GM13976 (cell line): ENCODE results near the gene TADA3.
A peak's percentile ranks its signal among the peaks of the same experiment; 100 is the strongest.

Experiments used
- DNase-seq: peaks from one replicate; pipeline ENCODE4 v3.0.0; 2012; ENCODE audit warnings: low spot score
- in situ Hi-C: fragments of 300-500 bp; cut with MboI; formaldehyde crosslinking; loops from one replicate; pipeline ENCODE4 v1.12.0; 2022; ENCODE audit warnings: low sequenced_read_pairs, mixed read lengths, inconsistent platforms; ENCODE audit not compliant: unreplicated experiment
- TF ChIP-seq, protein P1 (sequence below): IDR thresholded peaks from 2 replicates; pipeline ENCODE4 v1.5.1; 2012; ENCODE audit warnings: borderline replicate concordance, mild to moderate bottlenecking; ENCODE audit not compliant: insufficient read depth; ENCODE audit errors: extremely low read depth, missing control alignments, control extremely low read depth

Gene TADA3

DNA sequence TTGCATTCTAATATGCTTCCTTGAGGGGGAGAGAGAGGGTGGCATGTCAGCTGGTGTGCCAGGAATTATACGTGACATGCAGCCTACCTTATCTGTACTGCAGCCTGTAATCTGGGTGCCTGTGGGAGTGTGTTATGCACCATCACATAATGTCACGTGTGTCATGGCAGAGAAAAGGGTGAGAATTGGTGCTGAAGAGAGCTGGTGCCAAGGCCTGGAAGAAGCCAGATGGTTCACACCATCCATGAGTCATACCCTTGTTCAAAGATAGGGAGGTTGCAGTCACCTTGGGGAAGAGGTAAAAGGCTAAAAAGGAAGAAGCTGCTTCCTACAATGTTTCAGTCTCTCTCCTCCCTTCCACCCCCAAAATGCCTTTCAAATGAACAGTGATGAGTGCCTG, 55.4 kb downstream of the TADA3 start:
- no peak for DNase-seq
- TF ChIP-seq, protein P1, sequence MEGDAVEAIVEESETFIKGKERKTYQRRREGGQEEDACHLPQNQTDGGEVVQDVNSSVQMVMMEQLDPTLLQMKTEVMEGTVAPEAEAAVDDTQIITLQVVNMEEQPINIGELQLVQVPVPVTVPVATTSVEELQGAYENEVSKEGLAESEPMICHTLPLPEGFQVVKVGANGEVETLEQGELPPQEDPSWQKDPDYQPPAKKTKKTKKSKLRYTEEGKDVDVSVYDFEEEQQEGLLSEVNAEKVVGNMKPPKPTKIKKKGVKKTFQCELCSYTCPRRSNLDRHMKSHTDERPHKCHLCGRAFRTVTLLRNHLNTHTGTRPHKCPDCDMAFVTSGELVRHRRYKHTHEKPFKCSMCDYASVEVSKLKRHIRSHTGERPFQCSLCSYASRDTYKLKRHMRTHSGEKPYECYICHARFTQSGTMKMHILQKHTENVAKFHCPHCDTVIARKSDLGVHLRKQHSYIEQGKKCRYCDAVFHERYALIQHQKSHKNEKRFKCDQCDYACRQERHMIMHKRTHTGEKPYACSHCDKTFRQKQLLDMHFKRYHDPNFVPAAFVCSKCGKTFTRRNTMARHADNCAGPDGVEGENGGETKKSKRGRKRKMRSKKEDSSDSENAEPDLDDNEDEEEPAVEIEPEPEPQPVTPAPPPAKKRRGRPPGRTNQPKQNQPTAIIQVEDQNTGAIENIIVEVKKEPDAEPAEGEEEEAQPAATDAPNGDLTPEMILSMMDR, result no peak
- in situ Hi-C loops, result no loop called here

DNA sequence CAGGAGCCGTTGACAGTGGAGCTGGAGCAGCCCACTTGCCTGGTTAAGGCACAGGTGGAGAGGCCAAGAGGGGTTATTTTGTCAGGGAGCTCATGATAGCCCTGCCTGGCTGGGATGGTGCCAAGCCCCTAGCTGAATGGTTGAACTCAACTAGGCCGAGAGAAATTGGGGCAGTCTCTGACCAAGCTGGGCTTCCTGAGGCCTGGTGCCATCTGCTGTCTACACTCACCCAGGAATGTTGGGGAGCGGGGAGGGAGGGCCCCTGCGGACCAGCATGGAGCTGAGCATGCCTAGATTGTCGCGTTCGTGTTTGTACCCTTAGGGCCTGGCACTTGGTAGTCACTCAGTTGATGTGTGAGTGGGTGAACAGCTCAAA, 59.5 kb downstream of the TADA3 start:
- in situ Hi-C loops, result no loop called here
- TF ChIP-seq, protein P1, result no peak
- no peak for DNase-seq

DNA sequence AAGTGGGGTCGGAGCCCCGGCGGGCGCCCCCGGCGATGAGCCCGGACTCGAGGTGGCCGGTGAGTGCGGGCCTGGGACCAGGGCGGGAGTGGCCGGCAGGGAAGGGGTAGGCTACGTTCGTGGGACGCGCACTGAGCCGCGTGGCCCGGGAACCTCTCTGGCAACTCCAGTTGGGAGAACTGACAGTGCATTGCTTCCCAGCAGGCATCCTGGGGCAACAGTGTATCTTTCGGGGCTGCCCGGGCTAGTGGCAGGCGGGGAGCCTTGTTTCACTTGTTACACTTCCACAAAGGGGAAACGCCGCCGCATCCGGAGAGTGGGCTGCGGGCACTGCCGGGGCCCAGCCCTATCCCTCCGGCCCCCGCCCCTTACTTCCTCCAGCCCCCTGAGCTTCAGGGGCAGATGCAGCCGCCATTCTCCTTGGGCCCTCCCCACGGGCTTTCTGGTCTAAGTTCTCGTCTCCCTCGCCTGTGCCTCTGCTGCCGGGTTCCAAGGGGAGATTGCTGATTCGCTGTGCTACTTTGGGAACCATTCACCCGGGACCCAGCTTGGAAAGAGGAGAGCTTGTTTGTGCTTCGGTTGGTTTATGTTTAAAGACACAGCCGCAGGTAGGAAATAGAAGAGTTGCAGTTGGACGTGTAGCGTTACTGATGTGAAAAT, 60.1 kb downstream of the TADA3 start:
- TF ChIP-seq, protein P1, result no peak
- peak; percentile 56 for DNase-seq
- in situ Hi-C loops, result no loop called here

DNA sequence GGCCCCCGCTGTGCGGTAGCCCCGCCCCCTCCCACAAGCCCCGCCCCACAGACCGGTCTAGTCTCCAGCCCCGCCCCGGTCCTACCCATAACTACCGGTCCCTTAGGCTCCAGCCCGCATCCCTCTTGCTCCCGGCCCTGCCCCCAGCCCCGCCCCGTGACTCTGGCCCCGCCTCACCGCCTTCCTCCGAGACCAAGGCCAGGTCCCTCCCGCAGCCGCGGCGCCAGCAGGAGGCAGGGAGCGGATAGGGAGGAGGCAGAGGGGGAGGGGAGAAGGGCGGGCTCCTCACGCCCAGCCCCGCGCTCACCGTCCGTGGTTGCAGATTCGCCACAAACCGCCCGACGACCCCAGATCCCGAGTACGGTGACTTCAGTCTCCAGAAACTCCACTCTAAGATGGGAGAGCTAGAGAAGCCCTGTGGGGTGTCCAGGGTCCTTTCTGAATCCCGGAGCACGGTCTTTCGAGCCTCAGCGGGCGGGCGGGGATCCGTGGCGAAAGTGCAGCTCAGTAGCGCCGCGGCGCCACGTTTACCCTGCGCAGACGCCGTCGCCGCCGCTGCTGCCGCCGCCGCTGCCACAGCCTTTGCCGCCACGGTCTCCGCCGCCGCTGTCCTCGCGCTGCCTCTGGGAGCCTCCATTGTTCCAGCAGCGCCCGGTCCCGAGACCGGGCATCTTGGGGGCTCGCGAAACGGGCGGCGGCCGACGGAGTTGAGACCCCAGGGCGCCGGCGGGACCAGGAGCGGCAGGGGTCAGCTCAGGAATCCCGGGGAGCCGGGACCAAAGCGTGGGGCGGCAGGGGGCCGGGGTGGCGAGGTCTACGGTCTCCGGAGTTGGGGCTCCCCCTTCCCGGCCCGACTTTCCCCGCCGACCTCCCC, 60.8 kb downstream of the TADA3 start, which contains the start of gene BRPF1:
BRPF1 (plus strand) TSS at position 530 of the 874 bp plus-strand sequence. CDS start 2,406 bp downstream, outside the sequence.
- in situ Hi-C loops, result no loop called here
- TF ChIP-seq, protein P1, result no peak
- DNase-seq, result peak; percentile 100

DNA sequence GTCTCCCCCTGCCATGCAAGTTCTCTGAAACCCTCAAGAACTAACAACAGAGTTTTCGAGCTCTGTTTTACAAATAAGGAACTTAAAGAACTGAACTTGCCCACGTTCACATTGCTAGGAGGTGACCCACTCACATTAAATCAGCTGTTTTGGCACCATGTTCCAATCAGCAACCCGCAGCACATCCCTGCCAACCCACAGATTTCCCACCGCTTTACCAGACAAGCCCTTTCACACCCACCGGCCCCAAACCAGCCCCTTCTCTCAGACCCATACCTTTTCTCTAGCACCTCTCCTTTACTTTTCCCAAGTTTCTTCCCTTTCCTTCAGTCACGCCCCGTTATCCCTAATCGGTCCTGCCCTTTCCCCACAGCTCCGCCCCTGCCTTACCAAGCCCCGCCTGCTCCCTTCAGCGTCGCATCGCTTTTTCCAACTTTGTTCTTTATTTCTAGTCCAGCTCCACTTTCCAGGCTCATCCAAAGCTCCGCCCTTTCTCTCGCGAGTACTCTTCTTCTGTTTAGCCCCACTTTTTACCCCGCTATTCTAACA, 61.5 kb downstream of the TADA3 start:
- in situ Hi-C loops, result no loop called here
- no peak for DNase-seq
- TF ChIP-seq, protein P1, result no peak
